Stimulated activated CD8-positive, alpha-beta memory T cell treated with anti-CD3 and anti-CD28 coated beads, Interleukin-2, amount 100 ng/mL, for 48 hours (primary cell): ENCODE measurements around the gene PNKP.

Source experiments
- DNase-seq, 2 donors: peaks; one replicate each; pipeline ENCODE4 v3.0.0-alpha.2; 2020; ENCODE audit warnings: low read depth in 2 of 2

Gene PNKP

GRCh38 chr19:49818649-49819370, 48.6 kb downstream of the PNKP start:
- no peak for DNase-seq

- DNase-seq: peak; percentile 77 to 79
These were observed 49.3 kb downstream of the PNKP start, which contains the start of gene MED25 for GRCh38 chr19:49817964-49818648. TSS of gene MED25 (plus strand) at chr19:49818289. CDS start at chr19:49818342, 53 bp downstream.

- DNase-seq: no peak
These were observed 50.8 kb downstream of the PNKP start for GRCh38 chr19:49816590-49816989.

GRCh38 chr19:49814010-49814409, 53.4 kb downstream of the PNKP start:
- DNase-seq: no peak

GRCh38 chr19:49812997-49813861, 54.1 kb downstream of the PNKP start, which contains the start of gene FUZ:
TSS of gene FUZ (minus strand) at chr19:49813292. CDS start at chr19:49813106, 186 bp downstream.
- DNase-seq: peak; percentile 81 to 86

- DNase-seq: no peak
These were observed 54.9 kb downstream of the PNKP start for GRCh38 chr19:49812452-49812996.

- no peak for DNase-seq
These were observed 56.0 kb downstream of the PNKP start for GRCh38 chr19:49811328-49811727.
